NCI-H2107 treated with DMSO at 0.1 percent for 48 hours (cell line): ENCODE data around the gene IRF8.
"Not testable (repeated sequence)": the region's sequence is repeated elsewhere in the genome, so short reads cannot be mapped to it uniquely, and the experiment has no call there.

Experiments
- DNase-seq: peaks from one replicate; lab custom pipeline; 2025; ENCODE audit not compliant: unreplicated experiment; lab: John Stamatoyannopoulos, UW

Gene IRF8

DNA sequence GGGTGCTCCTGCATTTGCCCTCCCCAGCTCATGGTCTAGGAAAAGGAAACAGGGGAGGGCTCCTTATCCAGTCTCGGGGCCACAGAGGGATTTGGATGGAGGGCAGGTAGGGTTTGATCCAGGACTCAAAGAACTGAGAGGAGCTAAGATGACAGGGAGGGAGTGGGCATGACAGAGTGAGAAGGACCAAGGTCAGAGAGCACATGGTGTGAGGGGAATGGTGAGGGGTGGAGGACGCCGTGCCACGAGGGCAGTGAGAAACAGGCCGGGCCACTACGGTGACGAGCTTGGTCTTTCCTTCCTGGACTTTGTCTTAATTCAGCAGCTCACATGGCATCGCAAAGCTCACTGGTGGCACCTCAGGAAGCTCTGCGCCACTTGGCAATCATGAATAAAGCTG is 35.2 kb downstream of the IRF8 start:
- no peak for DNase-seq

DNA sequence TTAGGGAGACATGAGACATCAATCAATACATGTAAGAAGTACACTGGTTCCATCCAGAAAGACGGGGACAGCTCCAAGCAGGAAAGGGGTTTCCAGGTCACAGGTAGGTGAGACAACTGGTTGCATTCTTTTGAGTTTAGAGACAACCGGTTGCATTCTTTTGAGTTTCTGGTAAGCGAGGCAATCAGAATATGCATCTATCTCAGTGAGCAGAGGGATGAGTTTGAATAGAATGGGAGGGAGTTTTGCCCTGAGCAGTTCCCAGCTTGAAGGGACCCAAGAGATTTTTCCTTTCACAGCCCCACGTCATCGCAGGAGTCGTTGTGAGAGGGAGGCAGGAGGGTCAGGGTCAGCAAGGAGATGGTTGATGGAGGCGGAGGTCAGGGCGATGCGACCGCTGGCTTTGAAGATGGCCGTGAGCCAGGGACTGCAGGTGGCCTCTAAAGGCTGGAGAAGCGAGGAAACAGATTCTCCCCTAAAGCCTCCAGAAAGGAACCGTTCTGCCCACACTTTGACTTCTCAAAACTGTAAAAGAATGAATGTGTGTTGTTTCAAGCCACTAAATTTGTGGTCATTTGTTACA is 36.5 kb downstream of the IRF8 start:
- no peak for DNase-seq

- no peak for DNase-seq
Observed at GRCh38 chr16:85935974-85936760, 37.2 kb downstream of the IRF8 start.

DNA sequence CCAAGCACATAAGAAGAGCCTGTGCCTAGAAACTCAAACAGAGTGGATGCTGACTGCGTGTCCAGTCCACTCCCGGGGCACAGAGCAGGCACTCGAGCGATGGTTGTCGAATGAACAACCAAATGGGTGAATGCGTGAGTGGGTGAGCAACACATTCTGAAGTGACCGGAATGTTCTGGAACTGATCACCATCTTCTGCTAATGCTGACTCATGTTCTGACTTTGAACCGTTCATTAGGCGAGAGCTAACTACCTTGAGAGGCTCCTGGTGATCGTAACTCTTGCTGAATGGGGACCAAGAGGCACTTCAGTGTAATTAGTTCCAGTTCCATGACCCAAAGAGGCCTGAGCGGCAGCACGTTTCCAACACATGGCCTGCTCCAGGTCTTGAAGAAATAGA is 37.9 kb downstream of the IRF8 start:
- DNase-seq, result no peak

DNA sequence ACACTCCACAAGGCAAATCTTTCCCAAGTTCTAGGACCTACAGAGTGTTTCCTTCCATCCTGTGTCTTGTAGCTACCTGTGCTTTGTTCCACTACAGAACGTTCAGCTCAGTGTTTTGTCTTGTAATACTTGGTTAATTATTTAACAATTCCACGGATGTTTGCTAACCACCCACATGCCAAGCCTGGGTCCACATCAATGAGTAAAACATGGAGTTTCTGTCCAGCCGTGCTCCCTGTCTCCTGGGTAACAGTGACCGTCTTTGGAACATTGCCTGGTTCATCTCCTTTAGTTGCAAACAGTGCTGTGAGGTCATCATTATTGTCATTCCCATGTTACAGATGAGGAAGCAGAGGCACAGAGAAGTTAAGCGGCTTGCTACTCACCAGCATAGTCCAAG is 41.3 kb downstream of the IRF8 start:
- DNase-seq, result no peak

DNA sequence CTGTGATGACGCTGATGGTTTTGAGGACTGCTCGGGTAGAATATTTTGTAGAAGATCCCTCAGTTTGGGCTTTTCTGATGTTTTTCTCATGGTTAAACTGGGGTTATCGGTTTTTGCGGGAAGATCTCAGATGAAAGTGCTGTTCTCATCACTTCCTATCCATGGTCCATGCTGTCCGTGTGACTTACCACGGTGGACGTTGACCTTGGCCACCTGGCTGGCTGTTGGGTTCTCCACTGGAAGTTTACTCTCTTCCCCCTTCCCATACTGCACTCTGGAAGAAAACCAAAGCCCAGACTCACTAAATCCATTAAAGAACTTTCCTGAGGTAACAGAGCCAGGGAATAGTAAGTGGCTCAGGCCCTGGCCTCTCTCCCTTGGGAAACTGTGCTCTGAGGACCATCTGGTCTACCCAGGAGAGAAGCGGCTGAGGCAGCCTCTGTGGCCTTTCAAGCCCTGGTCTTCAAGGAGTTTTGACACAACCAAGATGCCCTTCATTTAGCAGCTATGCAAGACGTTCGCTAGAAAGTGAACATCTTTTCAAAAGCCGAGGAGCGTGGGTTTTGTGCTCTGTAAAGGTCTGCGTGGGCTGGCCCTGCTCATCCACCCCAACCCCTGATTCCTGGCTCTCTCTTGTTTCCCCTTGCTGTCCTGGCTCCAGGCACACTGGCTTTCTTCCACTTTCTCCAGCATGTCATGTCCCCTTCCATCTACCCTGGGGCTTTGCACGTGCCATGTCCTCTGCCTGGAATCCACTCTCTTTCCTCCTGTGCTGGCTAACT is 43.1 kb downstream of the IRF8 start:
- no peak for DNase-seq

GRCh38 chr16:85942659-85943058 is 43.7 kb downstream of the IRF8 start:
- not testable (repeated sequence) for DNase-seq

- no peak for DNase-seq
Observed at GRCh38 chr16:85943711-85944110, 44.7 kb downstream of the IRF8 start.

DNA sequence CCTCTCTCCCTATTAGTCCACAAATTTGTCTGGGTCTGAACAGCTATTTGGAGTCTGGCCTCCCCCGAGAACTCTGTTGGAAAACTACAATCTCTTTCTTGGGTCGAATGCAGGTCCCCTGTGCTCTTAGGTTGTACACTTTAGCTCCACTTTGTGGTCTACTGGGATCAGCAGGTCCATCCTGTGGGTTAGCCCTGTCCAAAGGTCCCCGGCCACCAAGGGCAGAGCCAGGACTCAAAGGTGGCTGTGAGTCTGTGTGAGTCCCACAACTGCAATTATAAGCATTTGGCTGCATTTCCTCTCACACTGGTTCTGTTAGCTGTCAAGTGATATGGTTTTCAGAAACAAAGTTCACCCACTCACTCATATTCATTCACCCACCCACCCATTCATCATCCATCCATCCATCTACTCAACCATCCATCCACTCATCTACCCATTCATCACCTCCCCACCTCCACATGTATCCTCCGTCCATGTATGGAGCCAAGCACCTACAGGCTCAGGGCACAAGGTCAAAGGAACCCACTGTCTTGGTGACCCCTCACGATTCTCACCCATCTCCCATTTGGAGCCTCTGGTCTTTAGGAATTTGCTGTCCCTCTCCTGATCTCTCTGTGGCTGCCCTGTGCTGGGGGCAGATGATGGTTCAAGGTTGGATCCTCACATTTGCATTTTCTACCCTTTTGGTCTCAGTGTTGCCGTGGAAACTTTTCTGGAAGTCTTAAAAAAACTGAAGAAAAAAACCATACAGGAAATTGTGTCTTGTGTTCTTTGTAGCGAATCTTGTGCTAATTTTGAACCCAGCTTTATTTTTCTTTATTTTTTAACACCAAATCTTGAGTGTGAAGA is 45.8 kb downstream of the IRF8 start:
- no peak for DNase-seq

DNA sequence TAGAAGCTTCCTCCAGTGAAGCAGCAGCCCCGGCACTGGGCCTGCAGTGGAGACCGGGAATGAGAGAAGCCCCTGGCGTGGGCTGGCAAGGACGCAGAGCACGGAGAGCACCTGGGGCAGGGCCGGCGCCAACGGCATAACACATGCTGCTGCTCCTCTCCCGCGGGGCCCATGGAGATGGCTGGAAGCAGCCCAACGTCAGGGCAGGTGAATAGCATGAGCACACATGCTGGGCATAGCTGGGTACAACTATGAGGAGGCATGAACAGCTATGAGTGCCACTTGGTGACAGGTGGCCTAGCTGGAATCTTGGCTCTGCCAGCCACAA is 46.4 kb downstream of the IRF8 start:
- DNase-seq, result peak; percentile 1

DNA sequence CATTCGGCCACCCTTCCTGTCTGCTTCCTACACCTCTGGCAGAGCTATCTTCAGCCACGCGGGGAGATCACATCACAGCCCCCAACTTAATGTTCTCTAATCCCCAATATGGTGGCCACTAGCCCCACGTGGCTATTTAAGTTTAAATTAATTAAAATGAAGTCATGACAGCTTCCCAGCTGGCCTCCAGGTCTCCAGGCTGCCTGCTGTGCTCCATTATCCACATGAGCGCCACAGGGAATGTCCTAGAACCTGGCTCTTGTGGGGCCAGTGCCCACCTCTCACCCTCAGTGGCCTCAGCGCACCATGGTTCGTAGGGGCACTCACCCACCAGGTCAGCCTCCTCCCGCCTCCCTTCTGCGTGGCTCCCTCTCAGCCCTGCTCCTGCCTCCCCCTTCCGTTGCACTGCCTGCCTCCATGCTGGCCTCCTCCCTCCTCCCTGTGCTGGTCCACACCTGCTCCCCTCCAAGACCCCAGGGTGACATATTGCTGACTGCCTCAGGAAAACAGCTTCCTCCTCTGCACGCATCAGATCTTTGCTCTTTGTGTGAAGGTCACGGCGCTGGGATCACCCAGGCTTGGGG is 47.7 kb downstream of the IRF8 start:
- no peak for DNase-seq

DNA sequence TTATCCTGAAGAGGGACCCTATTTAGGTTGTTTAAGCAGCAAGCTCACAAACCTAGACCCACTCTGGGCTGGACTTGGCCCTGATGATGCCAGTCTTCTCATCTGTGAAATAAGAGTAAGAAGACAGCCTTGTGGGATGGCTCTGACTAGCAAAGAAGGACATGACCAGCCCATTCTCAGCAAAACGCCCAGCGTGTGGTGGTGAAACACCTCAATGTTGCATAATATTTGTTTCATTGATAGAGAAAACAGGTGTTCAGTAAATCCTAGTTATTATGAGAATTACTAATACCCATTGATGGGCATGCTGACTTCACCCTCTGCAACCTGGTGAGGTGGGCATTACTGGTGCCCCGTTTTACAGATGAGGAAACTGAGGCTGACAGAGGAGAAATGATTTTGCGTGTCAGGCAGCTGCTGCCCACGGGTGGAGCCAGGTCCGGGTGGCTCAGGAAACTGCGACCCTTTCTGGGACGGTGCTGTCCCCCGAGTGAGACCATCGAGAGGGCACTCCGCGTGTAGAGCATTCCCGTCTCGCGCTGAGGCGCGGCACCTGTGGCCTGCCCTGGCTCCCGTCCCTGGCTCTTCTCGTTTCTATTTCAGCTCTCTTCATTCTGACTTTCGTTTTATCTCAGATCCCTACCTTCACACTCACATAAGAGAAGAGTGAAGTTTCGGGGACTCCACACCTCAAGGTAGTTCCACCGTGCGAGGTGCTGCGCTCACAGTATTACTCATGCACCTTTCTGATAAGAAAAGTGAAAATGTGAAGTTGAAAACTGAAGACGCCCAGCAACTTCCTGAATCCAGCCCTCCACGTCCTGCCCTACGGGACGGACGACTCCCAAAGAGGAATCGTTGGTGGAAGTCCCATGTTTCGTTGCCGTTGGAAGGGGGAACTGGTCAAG is 48.5 kb downstream of the IRF8 start:
- no peak for DNase-seq

- DNase-seq, result no peak
Observed at GRCh38 chr16:85948138-85948509, 49.2 kb downstream of the IRF8 start.

- no peak for DNase-seq
Observed at GRCh38 chr16:85948616-85949265, 49.8 kb downstream of the IRF8 start.

- no peak for DNase-seq
Observed at GRCh38 chr16:85950136-85950918, 51.4 kb downstream of the IRF8 start.

DNA sequence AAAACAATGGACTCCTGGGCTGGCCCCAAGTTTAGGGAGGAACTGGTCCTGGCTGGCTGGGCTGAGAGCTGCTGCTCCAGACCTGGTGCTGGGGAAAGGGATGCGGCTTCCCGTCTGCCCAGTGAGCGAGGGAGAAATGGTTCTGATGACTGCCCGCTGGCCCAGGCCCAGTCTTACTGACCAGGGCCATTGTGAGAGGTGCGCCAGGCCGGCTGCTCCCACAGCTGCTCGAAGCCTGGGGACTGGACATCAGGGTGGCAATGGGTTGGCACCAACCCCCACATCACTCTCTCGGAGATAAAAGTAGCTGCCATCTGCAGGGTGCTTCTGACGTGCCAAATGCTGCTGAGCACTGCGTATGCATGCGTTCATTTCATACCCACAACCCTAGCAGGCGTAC is 53.2 kb downstream of the IRF8 start:
- no peak for DNase-seq

DNA sequence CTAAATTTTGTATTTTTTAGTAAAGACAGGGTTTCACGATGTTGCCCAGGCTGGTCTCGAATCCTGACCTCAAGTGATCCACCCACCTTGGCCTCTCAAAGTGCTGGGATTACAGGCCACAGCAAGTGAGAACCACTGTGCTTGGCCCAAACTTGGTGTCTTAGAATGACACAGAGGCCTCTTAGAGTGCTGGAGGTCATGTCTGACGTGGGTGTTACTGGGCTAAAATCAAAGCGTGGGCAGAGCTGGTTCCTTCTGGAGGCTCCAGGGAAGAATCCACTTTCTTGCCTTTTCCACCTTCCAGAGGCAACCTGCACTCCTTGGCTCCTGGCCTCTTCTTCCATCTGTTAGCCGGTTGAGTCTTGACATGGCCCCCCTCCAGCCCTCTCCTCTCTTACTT is 53.8 kb downstream of the IRF8 start:
- DNase-seq, result no peak

GRCh38 chr16:85954927-85955519 is 56.1 kb downstream of the IRF8 start:
- DNase-seq, result no peak
